ENCODE results near the gene SPARC.
"Not testable (repeated sequence)": the region's sequence is repeated elsewhere in the genome, so short reads cannot be mapped to it uniquely, and the experiment has no call there.

The SPARC gene

GRCh38 chr5:151700296-151700695 lies 13.6 kb upstream of the SPARC start:
- no peak for DNase-seq

DNA sequence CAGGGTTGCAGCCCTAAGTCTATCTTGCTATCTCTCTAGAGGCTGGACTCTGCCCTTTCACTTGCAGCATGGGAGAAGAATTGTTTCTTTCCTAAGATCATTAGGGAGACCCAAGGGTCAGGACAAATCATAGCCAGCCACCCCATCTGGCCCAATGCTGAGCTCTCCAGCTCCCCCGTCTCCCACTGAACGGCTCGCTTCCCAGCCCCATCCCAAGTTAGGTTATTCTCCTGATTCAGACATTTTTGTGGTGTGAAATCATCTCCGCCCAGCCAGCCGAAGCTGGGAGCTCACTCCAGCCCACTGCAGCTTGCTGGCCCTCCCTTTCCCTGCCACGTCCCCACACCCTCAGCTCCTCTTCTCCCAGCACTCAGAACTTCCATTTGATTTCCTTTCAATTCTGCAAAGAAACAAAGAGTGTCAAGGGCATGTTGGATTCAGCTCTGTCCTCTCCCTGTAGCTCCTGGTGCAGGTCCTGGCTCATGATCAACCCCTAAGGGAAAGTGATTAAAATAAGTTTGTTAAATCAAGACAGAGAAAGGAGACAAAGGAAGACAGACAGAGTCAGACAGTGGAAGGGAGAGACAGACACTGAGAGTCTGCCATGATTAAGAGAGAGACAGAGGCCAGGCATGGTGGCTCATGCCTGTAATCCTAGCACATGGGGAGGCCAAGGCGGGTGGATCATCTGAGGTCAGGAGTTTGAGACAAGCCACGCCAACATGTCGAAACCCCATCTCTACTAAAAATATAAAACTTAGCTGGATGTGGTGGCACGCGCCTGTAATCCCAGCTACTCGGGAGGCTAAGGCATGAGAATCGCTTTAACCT lies 12.6 kb upstream of the SPARC start:
- no peak for DNase-seq

- DNase-seq, result not testable (repeated sequence)
These were observed 11.4 kb upstream of the SPARC start for GRCh38 chr5:151698081-151698480.

DNA sequence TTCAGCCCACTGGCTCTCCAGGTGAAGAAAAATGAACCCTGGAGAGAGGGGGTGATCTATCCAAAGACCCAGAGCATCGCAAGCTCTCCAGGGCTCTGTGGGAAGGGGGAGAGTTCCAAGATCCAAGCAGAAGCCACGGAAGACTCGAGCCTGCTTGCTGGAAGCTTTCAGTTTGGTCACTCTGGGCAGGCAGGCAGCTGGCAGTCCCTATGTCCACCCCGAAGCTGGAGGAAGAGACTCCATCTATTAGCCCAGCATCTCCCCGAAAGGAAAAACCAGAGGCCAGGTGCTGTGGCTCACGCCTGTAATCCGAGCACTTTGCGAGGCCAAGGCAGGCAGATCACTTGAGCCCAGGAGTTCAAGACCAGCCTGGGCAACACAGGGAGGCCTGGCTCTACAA lies 10.7 kb upstream of the SPARC start:
- no peak for DNase-seq

GRCh38 chr5:151696470-151697061 lies 9.9 kb upstream of the SPARC start:
- no peak for DNase-seq

DNA sequence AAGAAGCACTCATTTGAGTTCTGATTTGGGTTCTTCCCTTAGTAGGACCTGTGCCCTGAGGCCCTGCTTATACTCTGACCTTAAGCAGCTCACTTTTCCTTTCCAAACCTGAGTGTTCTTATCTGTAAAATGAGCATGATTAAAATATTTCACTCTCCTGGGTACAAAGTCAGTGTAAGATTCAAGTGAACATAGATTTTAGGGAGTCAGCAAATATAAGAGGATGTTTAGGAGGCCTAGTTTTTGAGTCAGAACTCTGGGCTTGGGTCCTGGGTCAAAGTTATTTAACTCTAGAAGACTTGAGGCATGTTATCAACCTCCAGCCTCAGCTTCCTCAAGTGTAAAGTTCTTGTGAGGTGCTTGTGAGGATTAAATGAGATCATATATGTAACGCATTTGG lies 8.7 kb upstream of the SPARC start:
- DNase-seq, result no peak

DNA sequence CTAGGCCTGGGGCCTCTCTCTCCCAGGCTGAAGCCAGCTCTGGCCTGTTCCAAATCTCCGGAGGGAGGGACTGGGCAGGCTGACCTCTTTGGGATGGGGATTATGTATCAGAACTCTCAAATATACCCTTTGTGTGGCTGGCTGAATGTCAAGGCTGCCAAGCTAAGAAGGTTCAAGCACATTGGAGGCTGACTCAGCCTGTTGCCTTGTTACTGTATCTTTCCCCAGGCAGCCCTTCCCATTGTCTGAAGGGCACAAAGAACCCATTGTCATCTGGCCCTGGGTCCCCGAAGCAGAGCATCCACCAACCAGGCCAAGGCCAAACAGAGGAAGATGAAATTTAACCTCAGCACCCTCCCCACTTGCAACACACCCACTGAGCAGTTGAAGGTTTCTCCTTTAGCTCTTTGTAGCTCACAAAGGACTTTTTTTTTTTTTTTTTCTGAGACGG lies 7.3 kb upstream of the SPARC start:
- DNase-seq, result no peak

GRCh38 chr5:151692312-151692711 lies 5.6 kb upstream of the SPARC start:
- no peak for DNase-seq

DNA sequence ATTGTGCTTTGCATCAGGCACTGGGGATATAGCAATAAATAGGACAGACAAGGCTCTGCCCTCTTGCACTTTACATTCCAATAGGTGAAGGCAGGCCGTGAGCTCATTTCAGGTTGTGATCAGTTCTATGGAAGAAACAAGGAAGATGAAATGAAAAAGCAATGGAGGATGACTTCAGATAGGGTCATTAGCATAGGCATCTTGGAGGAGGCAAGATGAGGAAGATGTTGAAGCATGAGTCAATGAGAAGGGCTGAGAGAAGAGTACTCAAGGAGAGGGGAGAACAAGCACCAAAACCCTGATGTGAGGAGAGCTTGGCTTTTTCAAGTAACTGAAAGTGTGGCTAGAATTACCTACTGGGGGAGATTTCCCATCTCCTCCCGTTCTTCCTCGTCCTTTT lies 5.0 kb upstream of the SPARC start:
- DNase-seq, result no peak

DNA sequence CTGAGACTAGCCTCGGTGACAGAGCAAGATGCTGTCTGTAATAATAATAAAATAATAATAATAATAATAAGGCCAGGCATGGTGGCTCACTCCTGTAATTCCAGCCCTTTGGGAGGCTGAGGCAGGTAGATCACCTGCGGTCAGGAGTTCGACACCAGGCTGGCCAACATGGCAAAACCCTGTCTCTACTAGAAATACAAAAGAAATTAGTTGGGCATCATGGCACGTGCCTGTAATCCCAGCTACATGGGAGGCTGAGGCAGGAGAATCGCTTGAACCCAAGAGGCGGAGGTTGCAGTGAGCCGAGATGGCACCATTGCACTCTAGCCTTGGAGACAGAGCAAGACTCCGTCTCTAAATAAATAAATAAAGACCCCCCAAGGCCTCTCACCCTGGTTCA lies 2.9 kb upstream of the SPARC start:
- DNase-seq, result not testable (repeated sequence)

- DNase-seq, result no peak
These were observed 1.7 kb upstream of the SPARC start for GRCh38 chr5:151688436-151688835.

GRCh38 chr5:151685749-151686673 lies 704 bp downstream of the SPARC start:
- DNase-seq, result no peak

GRCh38 chr5:151684690-151685361 lies 1.9 kb downstream of the SPARC start:
- no peak for DNase-seq

DNA sequence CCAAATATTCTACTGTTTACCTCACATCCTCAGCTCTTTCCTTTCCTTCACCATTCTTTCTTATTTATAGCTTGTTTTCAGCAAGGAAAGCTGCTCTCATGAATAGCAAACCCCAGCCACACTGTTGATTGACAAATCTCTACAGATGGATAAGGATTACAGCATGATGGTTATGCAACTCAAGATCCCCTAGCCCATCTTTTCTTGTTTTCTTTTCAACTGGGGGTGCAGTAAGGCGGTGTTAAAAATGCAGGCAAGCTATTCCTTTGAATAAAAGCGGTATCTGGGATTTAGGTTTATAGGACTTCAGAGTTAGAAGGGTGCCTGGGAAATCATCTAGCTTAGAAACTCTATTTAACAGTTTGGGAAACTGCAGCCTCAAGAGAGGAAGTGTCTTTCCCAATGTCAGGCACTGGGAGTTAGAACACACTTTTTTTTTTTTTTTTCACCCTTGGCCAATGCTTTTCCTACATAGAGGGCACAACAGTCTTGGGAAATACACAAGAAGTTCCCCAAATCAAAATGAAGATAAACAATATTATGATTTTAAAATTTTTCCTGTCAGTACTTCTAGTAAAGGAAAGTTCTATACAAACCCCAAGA lies 2.6 kb downstream of the SPARC start:
- DNase-seq, result no peak

DNA sequence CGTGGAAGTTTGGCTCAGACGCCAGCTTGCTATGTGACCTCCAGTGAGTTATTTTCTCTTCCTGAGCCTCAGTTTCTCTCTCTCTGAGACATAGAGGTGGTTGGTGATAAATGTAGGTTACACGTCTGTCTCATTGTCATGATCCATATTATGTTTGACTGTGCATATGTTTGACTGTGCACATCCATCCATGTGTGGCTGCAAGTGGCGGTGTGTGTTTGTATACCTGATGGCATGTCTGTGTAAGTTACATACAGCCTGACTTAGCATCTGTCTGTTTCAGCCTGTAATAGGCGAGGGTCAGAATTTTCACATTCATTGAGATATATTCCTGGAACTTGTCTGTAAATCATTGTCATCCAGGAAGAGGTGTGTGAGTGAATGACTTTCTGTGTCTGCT lies 3.3 kb downstream of the SPARC start:
- DNase-seq, result no peak

- no peak for DNase-seq
These were observed 3.9 kb downstream of the SPARC start for GRCh38 chr5:151682751-151683331.

GRCh38 chr5:151682240-151682639 lies 4.5 kb downstream of the SPARC start:
- DNase-seq, result no peak

DNA sequence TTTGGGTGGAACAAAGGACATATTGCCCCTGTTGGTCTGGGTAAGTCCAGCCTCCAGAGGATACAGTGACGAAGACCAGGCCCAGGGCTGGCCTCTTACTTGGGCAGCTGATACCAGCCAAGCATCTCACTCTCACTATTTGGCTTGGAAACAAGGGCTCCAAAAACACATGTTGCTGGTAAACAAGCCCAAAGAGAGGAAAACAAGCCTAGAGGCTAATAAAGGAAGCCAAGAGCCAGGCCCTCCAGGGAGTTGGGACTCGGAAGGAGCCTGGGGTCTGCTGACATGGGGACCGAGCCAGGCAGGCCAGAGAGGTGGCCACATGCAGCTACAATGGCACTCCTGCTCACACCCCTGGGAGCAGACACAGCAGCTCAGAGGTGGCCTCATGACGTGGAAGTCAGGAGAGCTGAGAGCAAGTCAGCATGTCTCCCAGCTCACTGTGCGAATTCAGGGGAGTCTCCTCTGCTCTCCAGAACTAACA lies 5.7 kb downstream of the SPARC start:
- no peak for DNase-seq

DNA sequence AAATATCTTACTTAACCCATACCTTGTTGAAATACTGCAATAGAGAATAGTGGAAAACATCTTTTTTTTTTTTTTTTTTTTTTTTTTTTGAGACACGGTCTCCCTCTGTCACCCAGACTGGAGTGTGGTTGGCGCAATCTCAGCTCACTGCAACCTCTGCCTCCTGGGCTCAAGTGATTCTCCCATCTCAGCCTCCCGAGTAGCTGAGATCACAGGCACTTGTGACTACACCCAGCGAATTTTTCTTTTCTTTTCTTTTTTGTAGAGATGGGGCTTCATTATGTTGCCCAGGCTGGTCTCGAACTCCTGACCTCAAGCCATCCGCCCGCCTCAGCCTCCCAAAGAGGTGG lies 6.6 kb downstream of the SPARC start:
- not testable (repeated sequence) for DNase-seq

- no peak for DNase-seq
These were observed 7.1 kb downstream of the SPARC start for GRCh38 chr5:151679421-151680155.

DNA sequence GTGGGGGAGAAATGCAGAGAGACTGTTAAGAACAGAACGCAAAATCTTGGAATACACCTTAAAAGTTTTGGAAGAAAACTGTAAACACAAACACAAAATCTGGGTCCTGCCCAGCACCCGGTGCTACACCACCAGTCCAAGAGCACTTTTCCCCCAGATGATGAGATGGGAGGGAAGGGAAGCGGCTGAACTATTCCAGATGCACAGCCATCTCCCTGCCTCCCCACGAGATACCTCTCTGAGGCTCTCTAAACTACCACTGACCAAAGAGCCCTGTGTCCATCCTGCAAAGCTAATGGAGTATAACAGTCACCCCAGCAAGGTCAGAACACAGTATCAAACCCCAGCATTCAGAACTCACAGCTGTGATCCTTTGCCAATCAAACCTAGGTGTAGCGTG lies 8.0 kb downstream of the SPARC start:
- no peak for DNase-seq
